ENCODE measurements around the gene NPIPA7. TPM values are rescaled to one million over a fixed set of nuclear protein-coding genes. Genes with fewer than 3 reads are reported as not detected.

The NPIPA7 gene
- total RNA-seq, 1 experiment from 2014 or later: 0.87 TPM

Small RNA genes lying within 50 kb of the gene (microRNA-seq; reads per million reads assigned to microRNA genes)
- not detected for gene MIR6511A3 (ENCODE audit: unreplicated experiment)
- not detected for gene MIR6770-2 (ENCODE audit: unreplicated experiment)

Other genes starting within 250 kb of the NPIPA7 start
- 0.73 TPM in 1 of 2 replicates, not detected in the other for gene ABCC6, start 155.6 kb upstream of the NPIPA7 start, total RNA-seq (2014; rRNA removed)
- gene NOMO3, start 146.6 kb upstream of the NPIPA7 start, total RNA-seq (2014; rRNA removed): 21.1 and 35.5 TPM in 2 replicates

Measured in PC-3 (cell line).